ENCODE results near the gene THAP3.
"Not testable (repeated sequence)": the region's sequence is repeated elsewhere in the genome, so short reads cannot be mapped to it uniquely, and the experiment has no call there.

THAP3 gene

GRCh38 chr1:6599141-6599975 is 25.3 kb upstream of the THAP3 start:
- Histone ChIP-seq H3K4me1 (peaks cover 6% of the 10 kb centered on the region), H3K9ac (no peak overlapping the region), H2AFZ (no peak overlapping the region), H3K4me2 (ENCODE audit: low read length) (peak overlapping the region; percentile 2), H3K27me3 (ENCODE audit: control insufficient read depth, insufficient read depth, low read length) (no peaks in the 10 kb centered on the region), H3K36me3 (ENCODE audit: control insufficient read depth, insufficient read depth, low read length) (no peaks in the 10 kb centered on the region), H3K9me3 (ENCODE audit: control insufficient read depth, low read length) (no peaks in the 10 kb centered on the region), H3K27ac (no peak overlapping the region), H3K79me2 (peaks cover 13% of the 10 kb centered on the region), H3K4me3 (ENCODE audit: low read depth, low read length) (no peak overlapping the region)
- TF ChIP-seq CTCF (IDR thresholded peaks at IDR 0.05): no peak

- H3K36me3 ChIP-seq (ENCODE audit: control insufficient read depth, insufficient read depth, low read length); H3K9ac ChIP-seq; H3K9me3 ChIP-seq (ENCODE audit: control insufficient read depth, low read length); H2AFZ ChIP-seq; H3K27ac ChIP-seq; H3K27me3 ChIP-seq (ENCODE audit: control insufficient read depth, insufficient read depth, low read length); H3K4me1 ChIP-seq: not testable (repeated sequence)
- H3K4me3 ChIP-seq (ENCODE audit: low read depth, low read length): peak overlapping the region; percentile 82
- H3K4me2 ChIP-seq (ENCODE audit: low read length): peak overlapping the region; percentile 95
- peaks cover 13% of the 10 kb centered on the region for H3K79me2 ChIP-seq
These were observed 24.7 kb upstream of the THAP3 start for GRCh38 chr1:6599991-6600390.

- Histone ChIP-seq H3K36me3 (ENCODE audit: control insufficient read depth, insufficient read depth, low read length) (no peaks in the 10 kb centered on the region), H3K27ac (peak overlapping the region; percentile 66), H3K4me1 (peaks cover 6% of the 10 kb centered on the region), H2AFZ (no peak overlapping the region), H3K4me3 (ENCODE audit: low read depth, low read length) (peak overlapping the region; percentile 82), H3K9ac (no peak overlapping the region), H3K79me2 (peaks cover 13% of the 10 kb centered on the region), H3K9me3 (ENCODE audit: control insufficient read depth, low read length) (no peaks in the 10 kb centered on the region), H3K4me2 (ENCODE audit: low read length) (peak overlapping the region; percentile 95), H3K27me3 (ENCODE audit: control insufficient read depth, insufficient read depth, low read length) (no peaks in the 10 kb centered on the region)
- no peak for TF ChIP-seq CTCF (IDR thresholded peaks at IDR 0.05)
These were observed 24.1 kb upstream of the THAP3 start for GRCh38 chr1:6600410-6601048.

GRCh38 chr1:6601049-6601922 is 23.4 kb upstream of the THAP3 start:
- no peaks in the 10 kb centered on the region for H3K9me3 ChIP-seq (ENCODE audit: control insufficient read depth, low read length)
- no peak for TF ChIP-seq CTCF (IDR thresholded peaks at IDR 0.05)
- H3K27ac ChIP-seq: peak overlapping the region; percentile 66
- H3K27me3 ChIP-seq (ENCODE audit: control insufficient read depth, insufficient read depth, low read length): no peaks in the 10 kb centered on the region
- peaks cover 11% of the 10 kb centered on the region for H3K79me2 ChIP-seq
- H2AFZ ChIP-seq: peak overlapping the region; percentile 19
- H3K4me2 ChIP-seq (ENCODE audit: low read length): peak overlapping the region; percentile 95
- peak overlapping the region; percentile 82 for H3K4me3 ChIP-seq (ENCODE audit: low read depth, low read length)
- peaks cover 6% of the 10 kb centered on the region for H3K4me1 ChIP-seq
- H3K36me3 ChIP-seq (ENCODE audit: control insufficient read depth, insufficient read depth, low read length): no peaks in the 10 kb centered on the region
- H3K9ac ChIP-seq: no peak overlapping the region
